ENCODE data around the gene HIC1. TPM values are rescaled to one million over a fixed set of nuclear protein-coding genes. Genes with fewer than 3 reads are reported as not detected.

Gene HIC1
- total RNA-seq, 1 donor from 2014 or later, result 8.8 TPM

DNA sequence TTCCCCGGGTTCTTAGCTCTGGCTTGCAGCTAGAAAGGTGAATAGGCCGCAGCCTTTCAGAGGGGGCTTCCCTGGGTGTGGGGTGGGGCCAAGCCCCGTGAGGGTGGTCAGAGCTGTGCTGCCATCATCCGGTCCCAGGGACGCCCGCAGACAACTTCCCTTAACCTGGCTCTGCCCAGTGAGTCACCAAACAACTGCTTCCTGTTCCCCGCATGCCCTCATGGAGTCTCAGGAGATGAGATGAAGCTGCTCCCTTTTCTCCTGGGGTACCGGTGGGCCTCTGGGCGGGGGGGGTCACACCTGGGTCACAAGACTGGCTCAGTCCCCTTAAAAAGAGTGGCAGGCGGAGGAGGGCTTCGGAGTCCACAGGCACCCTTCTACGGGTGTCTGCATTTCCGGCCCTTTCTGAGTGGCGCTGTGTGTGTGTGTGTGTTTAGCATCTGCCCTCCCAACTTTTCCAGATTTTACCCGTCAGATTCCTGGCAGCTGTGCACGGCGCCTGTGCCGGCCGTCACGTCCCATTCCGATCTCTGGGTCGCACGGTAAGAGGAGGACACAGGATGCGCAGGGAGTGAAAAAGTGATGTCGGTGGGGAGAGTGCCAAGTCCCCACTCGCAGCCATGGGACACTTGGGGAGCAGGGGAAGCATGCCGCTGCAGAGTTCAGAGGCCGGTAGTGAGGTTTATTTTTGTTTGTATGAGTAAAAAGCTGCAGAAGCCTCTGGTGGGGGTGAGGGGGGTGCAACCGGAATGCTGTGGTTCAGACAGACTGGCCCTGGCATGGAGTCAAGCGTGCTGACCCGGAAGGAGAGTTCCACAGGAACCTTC lies 16.8 kb downstream of the HIC1 start:
- TF ChIP-seq, protein P1, sequence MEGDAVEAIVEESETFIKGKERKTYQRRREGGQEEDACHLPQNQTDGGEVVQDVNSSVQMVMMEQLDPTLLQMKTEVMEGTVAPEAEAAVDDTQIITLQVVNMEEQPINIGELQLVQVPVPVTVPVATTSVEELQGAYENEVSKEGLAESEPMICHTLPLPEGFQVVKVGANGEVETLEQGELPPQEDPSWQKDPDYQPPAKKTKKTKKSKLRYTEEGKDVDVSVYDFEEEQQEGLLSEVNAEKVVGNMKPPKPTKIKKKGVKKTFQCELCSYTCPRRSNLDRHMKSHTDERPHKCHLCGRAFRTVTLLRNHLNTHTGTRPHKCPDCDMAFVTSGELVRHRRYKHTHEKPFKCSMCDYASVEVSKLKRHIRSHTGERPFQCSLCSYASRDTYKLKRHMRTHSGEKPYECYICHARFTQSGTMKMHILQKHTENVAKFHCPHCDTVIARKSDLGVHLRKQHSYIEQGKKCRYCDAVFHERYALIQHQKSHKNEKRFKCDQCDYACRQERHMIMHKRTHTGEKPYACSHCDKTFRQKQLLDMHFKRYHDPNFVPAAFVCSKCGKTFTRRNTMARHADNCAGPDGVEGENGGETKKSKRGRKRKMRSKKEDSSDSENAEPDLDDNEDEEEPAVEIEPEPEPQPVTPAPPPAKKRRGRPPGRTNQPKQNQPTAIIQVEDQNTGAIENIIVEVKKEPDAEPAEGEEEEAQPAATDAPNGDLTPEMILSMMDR (IDR thresholded peaks at IDR 0.05), result no peak
- H3K4me3 Mint-ChIP-seq (ENCODE audit: unreplicated experiment), result no peak overlapping the region
- peaks cover 61% of the 10 kb centered on the region for H3K4me1 Mint-ChIP-seq (ENCODE audit: low read depth)
- no peaks in the 10 kb centered on the region for H3K9me3 Mint-ChIP-seq (ENCODE audit: low read depth)
- H3K27me3 Mint-ChIP-seq (ENCODE audit: low read depth), result no peaks in the 10 kb centered on the region
- peaks cover 6% of the 10 kb centered on the region for H3K36me3 Mint-ChIP-seq (ENCODE audit: low read depth)
- H3K27ac Mint-ChIP-seq (ENCODE audit: unreplicated experiment), result peak overlapping the region; percentile 61
- no peak for DNase-seq (ENCODE audit: low spot score)

DNA sequence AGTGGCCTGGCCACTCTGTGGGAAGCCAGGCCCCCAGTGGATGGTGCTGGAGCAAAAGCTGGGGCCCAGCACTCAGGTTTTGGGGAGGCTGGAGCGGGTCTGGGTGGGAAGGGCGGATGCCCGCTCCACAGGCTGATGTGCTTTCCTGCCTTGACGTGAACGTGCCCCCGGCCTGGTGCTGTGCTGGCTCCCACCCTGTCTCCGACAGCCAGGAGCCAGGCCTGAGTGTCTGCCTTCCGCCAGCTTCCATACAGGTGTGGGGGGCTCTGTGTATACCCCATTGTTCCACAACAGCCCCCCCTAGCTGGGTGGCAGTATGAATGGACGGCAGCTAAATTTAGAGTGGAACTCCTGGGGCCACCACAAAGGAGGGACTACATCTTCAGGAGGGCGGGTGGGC lies 20.0 kb downstream of the HIC1 start:
- Mint-ChIP-seq H3K4me3 (ENCODE audit: unreplicated experiment) (no peak overlapping the region), H3K9me3 (ENCODE audit: low read depth) (no peaks in the 10 kb centered on the region), H3K27ac (ENCODE audit: unreplicated experiment) (no peak overlapping the region), H3K27me3 (ENCODE audit: low read depth) (no peaks in the 10 kb centered on the region), H3K4me1 (ENCODE audit: low read depth) (peaks cover 45% of the 10 kb centered on the region), H3K36me3 (ENCODE audit: low read depth) (peaks cover 21% of the 10 kb centered on the region)
- TF ChIP-seq, protein P1 (IDR thresholded peaks at IDR 0.05), result no peak
- DNase-seq (ENCODE audit: low spot score), result no peak

DNA sequence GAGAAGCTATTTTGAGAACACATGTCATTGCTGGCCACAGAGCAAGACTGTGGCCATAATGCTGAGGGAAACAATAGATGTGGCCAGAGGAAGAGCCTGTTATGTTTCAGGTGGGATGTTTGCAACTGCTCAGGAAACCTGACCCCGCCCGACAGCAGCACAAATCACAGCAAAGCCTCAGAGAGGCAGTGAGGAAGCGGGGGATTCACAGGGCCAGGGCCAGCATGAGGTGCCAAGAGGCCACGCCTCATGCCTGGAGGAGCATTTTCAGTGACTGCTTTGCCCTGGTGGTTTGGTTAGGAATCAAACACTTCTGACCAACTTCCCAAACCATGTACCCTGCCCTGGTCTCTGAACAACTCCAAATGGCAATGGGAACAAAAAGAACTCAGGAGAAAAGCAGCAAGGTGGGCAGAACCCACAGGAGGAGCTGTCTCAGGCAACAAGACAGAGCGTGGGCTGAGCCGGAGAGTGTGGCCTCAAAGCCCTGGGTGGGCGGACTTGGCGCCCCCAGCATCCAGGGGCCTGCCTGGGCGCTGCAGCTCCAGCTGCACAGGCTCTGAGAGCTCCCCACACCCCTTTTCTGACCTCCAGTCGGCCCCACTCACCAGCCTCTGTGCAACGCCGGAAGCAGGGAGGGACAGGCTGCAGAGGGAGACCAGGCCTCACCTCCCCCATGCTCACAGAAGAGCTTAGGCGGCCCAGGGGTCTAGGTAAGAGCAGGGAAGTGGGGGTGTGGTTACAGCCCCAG lies 20.6 kb downstream of the HIC1 start:
- no peak for DNase-seq (ENCODE audit: low spot score)
- no peaks in the 10 kb centered on the region for H3K27me3 Mint-ChIP-seq (ENCODE audit: low read depth)
- peaks cover 45% of the 10 kb centered on the region for H3K4me1 Mint-ChIP-seq (ENCODE audit: low read depth)
- TF ChIP-seq, protein P1 (IDR thresholded peaks at IDR 0.05), result no peak
- H3K36me3 Mint-ChIP-seq (ENCODE audit: low read depth), result peaks cover 21% of the 10 kb centered on the region
- peak overlapping the region; percentile 59 for H3K27ac Mint-ChIP-seq (ENCODE audit: unreplicated experiment)
- no peaks in the 10 kb centered on the region for H3K9me3 Mint-ChIP-seq (ENCODE audit: low read depth)
- no peak overlapping the region for H3K4me3 Mint-ChIP-seq (ENCODE audit: unreplicated experiment)

DNA sequence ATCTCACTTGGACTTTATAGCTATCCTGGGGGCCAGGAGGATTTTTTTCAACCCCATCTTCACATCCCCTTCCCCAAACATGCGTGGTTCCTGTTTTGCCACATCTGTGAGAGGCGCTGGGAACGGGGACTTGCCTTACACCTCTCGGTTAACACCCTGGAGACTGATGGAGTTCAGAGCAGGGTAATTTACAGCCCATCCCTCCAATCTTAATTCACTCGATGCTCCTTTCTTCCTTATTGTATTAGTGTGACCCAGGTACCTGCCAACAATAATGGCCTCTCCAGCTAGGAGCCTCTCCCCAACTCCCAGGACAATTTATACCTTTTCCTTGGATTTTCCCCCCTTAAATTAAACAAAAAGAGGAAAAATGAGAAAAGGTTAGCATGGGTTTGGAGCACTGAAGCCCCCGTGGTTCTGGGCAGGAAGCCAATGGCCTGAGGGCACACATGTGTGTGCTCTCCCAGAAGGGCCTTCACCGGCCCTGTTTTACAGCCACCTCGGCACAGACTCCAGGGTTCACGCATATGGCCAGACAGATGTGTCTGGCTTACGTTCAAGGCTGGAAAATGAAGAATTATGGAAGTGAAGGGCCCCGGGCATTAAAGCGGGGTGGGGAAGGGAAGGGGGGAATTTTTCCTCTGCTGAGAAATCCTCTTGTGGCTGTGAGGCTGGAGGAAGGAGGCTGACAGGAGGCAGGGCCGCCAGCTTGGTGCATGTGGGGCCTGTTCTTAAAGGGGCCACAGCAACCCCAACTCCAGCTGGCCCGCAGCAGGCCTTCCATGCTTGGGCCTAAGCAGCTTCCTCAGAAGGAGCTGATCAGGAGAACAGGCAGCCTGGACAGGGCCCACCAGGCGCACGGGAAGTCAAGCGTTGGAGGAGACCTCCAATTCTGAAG lies 21.4 kb downstream of the HIC1 start:
- no peak overlapping the region for H3K4me3 Mint-ChIP-seq (ENCODE audit: unreplicated experiment)
- no peaks in the 10 kb centered on the region for H3K27me3 Mint-ChIP-seq (ENCODE audit: low read depth)
- H3K4me1 Mint-ChIP-seq (ENCODE audit: low read depth), result peaks cover 37% of the 10 kb centered on the region
- H3K9me3 Mint-ChIP-seq (ENCODE audit: low read depth), result no peaks in the 10 kb centered on the region
- DNase-seq (ENCODE audit: low spot score), result no peak
- peak overlapping the region; percentile 49 for H3K27ac Mint-ChIP-seq (ENCODE audit: unreplicated experiment)
- peaks cover 22% of the 10 kb centered on the region for H3K36me3 Mint-ChIP-seq (ENCODE audit: low read depth)
- TF ChIP-seq, protein P1 (IDR thresholded peaks at IDR 0.05), result no peak

DNA sequence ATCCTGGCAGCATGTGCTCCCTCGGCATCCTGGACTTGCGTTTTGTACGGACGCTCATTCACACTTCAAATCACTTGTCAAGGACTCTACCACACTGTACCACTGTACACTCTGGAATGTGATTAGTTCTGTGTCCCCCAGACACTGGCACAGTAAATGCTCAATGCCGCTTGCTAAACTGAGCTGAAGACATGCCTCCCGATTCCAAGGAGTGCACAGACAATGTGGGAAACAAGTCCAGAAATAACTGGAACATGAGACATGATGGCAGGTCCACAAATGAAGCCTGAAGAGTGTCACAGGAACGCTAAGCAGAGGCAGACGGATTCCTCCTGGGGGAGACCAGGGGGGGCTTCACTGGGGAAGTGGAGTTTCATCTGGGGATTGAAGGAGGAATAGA lies 22.1 kb downstream of the HIC1 start:
- H3K4me3 Mint-ChIP-seq (ENCODE audit: unreplicated experiment), result no peak overlapping the region

More for the DNA sequence above, 22.1 kb downstream of the HIC1 start:
- no peaks in the 10 kb centered on the region for H3K9me3 Mint-ChIP-seq (ENCODE audit: low read depth)
- TF ChIP-seq, protein P1 (IDR thresholded peaks at IDR 0.05), result no peak
- DNase-seq (ENCODE audit: low spot score), result no peak
- H3K27ac Mint-ChIP-seq (ENCODE audit: unreplicated experiment), result no peak overlapping the region
- peaks cover 33% of the 10 kb centered on the region for H3K4me1 Mint-ChIP-seq (ENCODE audit: low read depth)
- no peaks in the 10 kb centered on the region for H3K27me3 Mint-ChIP-seq (ENCODE audit: low read depth)
- H3K36me3 Mint-ChIP-seq (ENCODE audit: low read depth), result peaks cover 26% of the 10 kb centered on the region

Measured in chondrocyte (in vitro differentiated cells).